ENCODE results near the gene CCDC18.
A peak's percentile ranks its signal among the peaks of the same experiment; 100 is the strongest.

CCDC18 gene

DNA sequence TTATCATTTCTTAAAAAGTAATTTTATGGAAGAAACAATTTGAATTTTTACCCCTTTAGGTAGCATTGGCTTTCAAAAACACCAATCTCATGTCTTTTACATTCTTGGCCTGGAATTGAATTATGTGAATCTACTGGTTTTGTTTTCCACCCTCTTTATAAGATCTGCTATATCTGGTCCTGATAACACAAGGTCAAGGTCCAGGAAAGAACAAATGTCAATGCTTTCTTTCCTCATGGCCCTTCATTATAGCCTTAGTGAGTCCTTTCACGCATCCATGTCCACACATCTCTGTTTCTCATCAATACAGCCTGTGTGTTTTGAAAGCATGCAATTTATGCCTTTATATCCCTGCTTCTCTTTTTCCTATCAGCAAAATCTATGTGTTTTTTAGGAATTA, 141.2 kb downstream of the CCDC18 start:
- DNase-seq (ENCODE audit: low read depth in 2 of 2): no peak
- H3K4me3 ChIP-seq (replicated peaks in 1 of 2; ENCODE audit: low read depth in 2 of 2, low read length in 2 of 2): no peak overlapping the region
- TF ChIP-seq, protein P1, sequence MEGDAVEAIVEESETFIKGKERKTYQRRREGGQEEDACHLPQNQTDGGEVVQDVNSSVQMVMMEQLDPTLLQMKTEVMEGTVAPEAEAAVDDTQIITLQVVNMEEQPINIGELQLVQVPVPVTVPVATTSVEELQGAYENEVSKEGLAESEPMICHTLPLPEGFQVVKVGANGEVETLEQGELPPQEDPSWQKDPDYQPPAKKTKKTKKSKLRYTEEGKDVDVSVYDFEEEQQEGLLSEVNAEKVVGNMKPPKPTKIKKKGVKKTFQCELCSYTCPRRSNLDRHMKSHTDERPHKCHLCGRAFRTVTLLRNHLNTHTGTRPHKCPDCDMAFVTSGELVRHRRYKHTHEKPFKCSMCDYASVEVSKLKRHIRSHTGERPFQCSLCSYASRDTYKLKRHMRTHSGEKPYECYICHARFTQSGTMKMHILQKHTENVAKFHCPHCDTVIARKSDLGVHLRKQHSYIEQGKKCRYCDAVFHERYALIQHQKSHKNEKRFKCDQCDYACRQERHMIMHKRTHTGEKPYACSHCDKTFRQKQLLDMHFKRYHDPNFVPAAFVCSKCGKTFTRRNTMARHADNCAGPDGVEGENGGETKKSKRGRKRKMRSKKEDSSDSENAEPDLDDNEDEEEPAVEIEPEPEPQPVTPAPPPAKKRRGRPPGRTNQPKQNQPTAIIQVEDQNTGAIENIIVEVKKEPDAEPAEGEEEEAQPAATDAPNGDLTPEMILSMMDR (IDR thresholded peaks at IDR 0.05; ENCODE audit: low read depth, low read length): no peak

DNA sequence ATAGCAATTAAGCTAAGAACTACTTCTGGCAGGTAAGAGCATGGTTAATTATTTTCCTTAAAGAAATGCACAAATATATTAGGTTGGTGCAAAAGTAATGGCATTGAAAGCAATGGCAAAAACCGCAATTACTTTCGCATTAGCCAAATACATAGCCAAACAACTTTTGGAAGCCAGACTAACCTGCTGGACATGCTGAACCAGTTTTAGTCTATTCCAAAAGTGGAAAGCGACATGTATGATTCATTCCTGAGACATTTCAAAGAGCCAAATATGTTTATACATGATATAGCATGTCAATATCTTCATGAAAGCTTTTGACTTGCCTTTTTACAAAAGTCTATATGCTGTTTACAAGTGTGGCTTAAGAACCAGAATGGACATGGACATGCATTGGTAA, 141.8 kb downstream of the CCDC18 start:
- TF ChIP-seq, protein P1 (IDR thresholded peaks at IDR 0.05; ENCODE audit: low read depth, low read length): no peak
- H3K4me3 ChIP-seq (replicated peaks in 1 of 2; ENCODE audit: low read depth in 2 of 2, low read length in 2 of 2): no peak overlapping the region
- no peak for DNase-seq (ENCODE audit: low read depth in 2 of 2)

DNA sequence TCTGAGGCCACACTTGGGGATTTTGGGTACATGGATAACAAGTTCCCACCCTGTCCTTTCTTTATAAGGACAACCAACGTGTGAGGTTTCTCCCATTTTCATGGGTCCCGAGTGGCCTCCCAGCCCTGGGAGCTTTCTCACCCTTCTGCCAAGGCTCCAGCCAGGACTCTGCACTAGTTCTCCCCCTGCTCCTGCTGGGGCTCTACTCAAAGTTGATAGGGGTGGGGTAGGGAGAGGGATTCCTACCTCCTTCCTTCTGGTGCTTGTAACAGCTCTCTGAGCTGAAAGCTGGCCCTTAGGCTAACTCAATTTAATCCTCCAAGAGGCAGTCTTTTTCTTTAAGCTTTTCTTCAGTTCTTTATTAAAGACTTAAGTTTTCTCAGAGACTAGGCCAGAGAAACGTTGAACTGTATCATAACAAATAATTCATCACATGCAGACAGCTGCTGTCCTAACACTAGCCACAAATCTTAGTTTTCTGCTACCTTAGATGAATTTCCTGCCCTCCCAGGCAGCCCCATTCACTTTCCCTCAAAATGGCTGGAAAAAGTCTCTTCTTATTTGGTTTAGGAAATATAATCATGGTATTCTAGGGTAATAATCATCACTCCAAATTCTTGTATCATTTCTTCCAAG, 142.8 kb downstream of the CCDC18 start:
- H3K4me3 ChIP-seq (replicated peaks in 1 of 2; ENCODE audit: low read depth in 2 of 2, low read length in 2 of 2): no peak overlapping the region
- DNase-seq (ENCODE audit: low read depth in 2 of 2): no peak
- TF ChIP-seq, protein P1 (IDR thresholded peaks at IDR 0.05; ENCODE audit: low read depth, low read length): no peak

DNA sequence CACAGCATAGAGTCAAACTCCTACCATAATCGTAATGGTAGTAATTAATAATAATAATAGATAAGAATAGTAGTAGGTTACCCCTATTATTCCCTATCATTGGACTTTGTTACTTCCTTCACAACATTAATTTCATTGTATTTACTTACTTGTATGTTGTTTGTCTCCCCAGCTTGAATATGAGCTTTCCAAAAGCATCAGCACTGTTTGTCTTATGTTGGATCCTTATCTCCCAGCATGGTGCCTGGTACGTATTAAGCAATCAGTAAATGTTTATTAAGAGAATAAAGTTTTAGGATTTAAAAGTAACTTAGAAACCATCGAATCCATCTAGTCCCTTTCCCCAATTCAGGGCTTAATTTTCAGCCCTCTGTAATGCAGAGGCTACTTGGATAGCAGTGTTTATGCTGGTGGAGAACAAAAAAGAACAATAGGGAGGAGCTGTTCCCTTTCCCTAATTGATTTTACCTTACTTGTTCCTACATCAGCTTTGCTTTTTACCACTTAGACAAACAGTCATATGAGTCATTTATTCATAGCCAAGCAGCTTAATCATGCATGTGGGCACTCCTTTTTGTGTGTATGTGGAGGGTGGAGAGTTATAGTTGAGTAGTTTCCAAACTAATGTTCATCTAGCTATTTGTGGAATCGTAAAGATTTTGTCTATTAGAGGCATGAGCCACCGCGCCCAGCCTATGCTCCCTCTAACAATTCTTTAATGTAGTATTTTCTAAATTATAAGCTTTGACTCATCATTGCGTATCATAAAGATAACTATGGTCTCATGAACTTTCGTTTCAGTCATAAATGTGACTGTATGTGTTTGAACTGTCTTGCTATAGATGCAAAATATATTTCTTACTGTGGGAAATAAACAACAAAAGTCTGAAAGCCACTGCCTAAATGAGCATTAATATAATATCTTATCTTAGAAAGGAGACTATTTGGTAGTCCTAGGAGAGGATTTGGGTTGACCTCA, 144.3 kb downstream of the CCDC18 start:
- peak; percentile 57 to 85 for DNase-seq (ENCODE audit: low read depth in 2 of 2)
- no peak overlapping the region for H3K4me3 ChIP-seq (replicated peaks in 1 of 2; ENCODE audit: low read depth in 2 of 2, low read length in 2 of 2)
- TF ChIP-seq, protein P1 (IDR thresholded peaks at IDR 0.05; ENCODE audit: low read depth, low read length): no peak

Measured in cardiac fibroblast (primary cell).